ENCODE measurements around the gene SRD5A3. TPM values are rescaled to one million over a fixed set of nuclear protein-coding genes. Genes with fewer than 3 reads are reported as not detected.

SRD5A3 gene
- total RNA-seq, 1 donor from 2014 or later = 25.5 TPM

DNA sequence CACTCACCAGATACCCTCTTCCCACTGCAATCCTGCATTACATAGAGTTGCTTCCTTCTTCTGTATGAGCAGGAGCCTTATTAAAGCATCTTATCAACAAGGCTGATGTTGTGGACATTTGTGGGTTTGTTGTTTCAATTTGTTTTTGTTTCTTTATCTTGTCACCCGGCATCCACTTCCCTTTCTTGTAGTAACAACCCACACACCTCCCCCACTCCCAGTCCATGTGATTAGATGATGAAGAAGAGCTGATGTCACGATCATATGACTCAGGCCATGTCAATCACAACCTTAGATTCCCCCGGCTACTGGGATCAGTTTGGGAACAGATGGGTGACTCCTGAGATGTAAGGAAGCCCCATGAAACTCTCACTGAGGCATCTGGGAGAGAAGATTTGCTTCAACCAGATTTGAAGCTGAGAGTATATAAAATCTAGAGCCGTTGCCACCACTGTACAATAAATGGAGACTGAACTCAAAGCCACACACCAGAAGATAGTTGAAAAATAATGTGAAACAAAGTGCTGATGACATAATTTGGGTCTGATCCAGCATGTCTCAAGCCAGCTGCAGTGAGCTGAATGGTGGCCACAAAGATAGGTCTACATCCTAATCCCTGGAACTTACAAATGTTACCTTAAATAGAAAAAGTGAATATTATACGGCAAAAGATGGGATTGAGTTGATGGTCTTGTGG lies 34.1 kb upstream of the SRD5A3 start:
- no peaks in the 10 kb centered on the region for H3K27me3 ChIP-seq
- intact Hi-C loops (cut with DNase I) = no loop called here
- H3K9me3 ChIP-seq = no peaks in the 10 kb centered on the region
- TF ChIP-seq POLR2A (IDR thresholded peaks at IDR 0.05) (no peak), POLR2AphosphoS5 (IDR thresholded peaks at IDR 0.05; ENCODE audit: insufficient read depth in 1 of 2, low read depth in 1 of 2) (no peak)
- TF ChIP-seq, protein P1, sequence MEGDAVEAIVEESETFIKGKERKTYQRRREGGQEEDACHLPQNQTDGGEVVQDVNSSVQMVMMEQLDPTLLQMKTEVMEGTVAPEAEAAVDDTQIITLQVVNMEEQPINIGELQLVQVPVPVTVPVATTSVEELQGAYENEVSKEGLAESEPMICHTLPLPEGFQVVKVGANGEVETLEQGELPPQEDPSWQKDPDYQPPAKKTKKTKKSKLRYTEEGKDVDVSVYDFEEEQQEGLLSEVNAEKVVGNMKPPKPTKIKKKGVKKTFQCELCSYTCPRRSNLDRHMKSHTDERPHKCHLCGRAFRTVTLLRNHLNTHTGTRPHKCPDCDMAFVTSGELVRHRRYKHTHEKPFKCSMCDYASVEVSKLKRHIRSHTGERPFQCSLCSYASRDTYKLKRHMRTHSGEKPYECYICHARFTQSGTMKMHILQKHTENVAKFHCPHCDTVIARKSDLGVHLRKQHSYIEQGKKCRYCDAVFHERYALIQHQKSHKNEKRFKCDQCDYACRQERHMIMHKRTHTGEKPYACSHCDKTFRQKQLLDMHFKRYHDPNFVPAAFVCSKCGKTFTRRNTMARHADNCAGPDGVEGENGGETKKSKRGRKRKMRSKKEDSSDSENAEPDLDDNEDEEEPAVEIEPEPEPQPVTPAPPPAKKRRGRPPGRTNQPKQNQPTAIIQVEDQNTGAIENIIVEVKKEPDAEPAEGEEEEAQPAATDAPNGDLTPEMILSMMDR (IDR thresholded peaks at IDR 0.05) = no peak
- H3K4me3 ChIP-seq = no peak overlapping the region
- H3K27ac ChIP-seq = no peak overlapping the region
- no peaks in the 10 kb centered on the region for H3K4me1 ChIP-seq
- no peak for DNase-seq (ENCODE audit: extremely low spot score in 2 of 2)
- H3K36me3 ChIP-seq = no peaks in the 10 kb centered on the region

DNA sequence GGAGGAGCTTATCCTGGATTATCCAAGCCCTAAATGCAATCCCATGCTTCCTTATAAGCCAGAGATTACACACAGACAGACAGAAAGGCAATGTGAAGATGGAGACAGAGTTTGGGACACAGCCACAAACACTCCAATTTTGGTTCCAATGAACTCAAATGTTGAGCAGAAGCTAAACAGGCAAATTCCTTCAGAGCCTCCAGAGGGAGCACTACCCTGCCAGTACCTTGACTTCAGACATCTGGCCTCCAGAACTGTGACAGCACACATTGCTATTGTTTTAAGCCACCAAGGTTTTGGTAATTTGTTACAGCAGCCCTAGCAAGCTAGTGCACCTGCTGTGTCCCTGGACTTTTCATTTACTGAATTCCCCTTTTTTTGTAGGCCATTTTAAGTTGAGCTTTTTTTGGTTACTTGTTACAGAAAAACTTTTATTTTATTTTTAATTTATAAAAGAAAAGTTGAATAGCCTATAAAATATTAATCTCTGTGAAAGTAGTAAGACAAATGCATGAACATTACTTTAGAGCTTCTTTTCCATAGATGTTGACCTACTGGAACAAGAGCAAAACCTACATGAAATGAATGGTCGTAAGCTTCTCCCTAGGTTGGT lies 33.4 kb upstream of the SRD5A3 start:
- intact Hi-C loops (cut with DNase I) = no loop called here
- DNase-seq (ENCODE audit: extremely low spot score in 2 of 2) = no peak

DNA sequence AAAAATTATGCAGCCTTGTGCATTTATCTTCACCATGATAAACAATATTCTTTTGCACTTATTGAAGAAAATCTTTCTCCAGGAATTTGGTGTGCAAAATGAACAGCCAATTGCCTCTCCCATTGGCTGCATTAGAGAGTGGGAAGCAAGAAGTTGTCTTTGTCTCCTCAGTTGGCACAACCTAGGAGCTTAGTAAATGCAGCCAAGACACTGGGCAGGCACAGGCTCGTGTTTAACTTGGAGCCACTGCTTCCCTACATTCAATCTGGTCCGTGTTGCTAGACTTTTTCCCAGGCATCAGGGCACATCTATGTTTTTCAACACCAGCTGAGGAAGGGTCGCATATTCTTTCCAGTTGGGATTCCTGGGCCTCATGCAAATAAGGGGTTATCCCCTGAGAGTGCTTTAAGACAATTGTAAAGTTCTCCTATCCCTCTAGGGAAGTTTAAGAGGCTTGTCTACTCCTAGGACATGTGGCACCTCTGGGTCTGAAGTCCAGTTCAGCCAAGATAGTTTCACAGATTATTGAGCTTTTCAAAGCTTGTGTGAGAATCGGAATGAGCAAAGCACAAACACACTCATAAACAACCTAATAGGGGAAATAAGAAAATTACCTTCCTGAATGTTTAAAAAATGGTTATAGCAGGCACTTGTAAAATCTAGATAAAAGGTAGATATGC lies 31.8 kb upstream of the SRD5A3 start:
- Histone ChIP-seq H3K27me3 (no peaks in the 10 kb centered on the region), H3K27ac (no peak overlapping the region), H3K4me1 (peaks cover 10% of the 10 kb centered on the region), H3K36me3 (no peaks in the 10 kb centered on the region), H3K4me3 (no peak overlapping the region), H3K9me3 (no peaks in the 10 kb centered on the region)
- TF ChIP-seq, protein P1 (IDR thresholded peaks at IDR 0.05) = no peak
- TF ChIP-seq POLR2A (IDR thresholded peaks at IDR 0.05) (no peak), POLR2AphosphoS5 (IDR thresholded peaks at IDR 0.05; ENCODE audit: insufficient read depth in 1 of 2, low read depth in 1 of 2) (no peak)
- intact Hi-C loops (cut with DNase I) = no loop called here
- DNase-seq (ENCODE audit: extremely low spot score in 2 of 2) = no peak

More for the DNA sequence above, 33.4 kb upstream of the SRD5A3 start:
- Histone ChIP-seq H3K4me1 (no peaks in the 10 kb centered on the region), H3K36me3 (no peaks in the 10 kb centered on the region), H3K4me3 (no peak overlapping the region), H3K27ac (no peak overlapping the region), H3K27me3 (no peaks in the 10 kb centered on the region), H3K9me3 (no peaks in the 10 kb centered on the region)
- no peak for TF ChIP-seq POLR2A (IDR thresholded peaks at IDR 0.05)
- TF ChIP-seq, protein P1 (IDR thresholded peaks at IDR 0.05) = peak in 2 of 3 experiments; percentile 19 to 20
- TF ChIP-seq POLR2AphosphoS5 (IDR thresholded peaks at IDR 0.05; ENCODE audit: insufficient read depth in 1 of 2, low read depth in 1 of 2) = no peak

DNA sequence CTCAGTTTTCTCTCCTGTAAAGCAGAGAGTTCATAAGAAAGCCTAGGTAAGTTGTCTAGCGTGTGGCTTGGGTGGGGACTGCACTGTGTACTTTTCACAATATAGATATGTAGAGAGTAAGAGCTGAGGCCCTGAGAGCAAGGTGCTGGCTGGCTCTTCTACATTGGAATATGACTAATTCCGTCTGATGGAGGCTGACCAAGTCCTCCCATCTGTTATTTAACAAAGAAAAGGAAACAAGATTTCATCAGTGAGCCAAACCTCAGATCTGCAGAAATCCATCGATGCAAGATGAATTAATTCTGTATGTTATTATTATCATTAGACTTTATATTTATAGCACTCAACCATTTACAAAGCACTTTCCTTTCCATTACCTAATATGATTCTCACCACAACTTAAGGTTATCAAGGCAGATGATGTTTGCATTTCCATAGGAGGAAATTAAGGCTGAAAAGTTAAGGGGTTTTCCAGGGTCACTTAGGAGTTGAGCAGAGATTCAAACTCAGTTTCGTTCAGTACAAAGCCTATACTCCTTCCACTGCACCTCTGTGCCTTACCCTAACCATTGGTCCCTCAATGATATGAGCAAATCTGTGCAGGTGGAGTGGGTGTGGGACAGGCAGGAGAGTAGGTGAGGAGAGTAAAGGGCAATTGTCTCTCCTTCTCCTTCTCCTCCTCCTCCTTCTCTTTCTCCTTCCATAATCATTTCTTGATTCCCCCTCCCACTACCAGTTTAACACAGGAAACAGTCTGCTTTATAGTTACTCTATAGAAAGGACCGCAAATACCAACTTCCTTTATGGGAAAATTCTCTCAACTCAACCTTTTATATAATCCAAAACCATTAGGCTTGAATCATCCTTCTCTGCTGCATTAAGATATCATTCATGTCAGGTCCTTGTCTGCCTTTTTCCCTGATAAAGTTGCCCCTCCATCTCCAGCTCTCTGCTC lies 27.6 kb upstream of the SRD5A3 start:
- DNase-seq (ENCODE audit: extremely low spot score in 2 of 2) = no peak
- intact Hi-C loops (cut with DNase I) = no loop called here
- TF ChIP-seq POLR2A (IDR thresholded peaks at IDR 0.05) = no peak
- TF ChIP-seq, protein P1 (IDR thresholded peaks at IDR 0.05) = no peak
- TF ChIP-seq POLR2AphosphoS5 (IDR thresholded peaks at IDR 0.05; ENCODE audit: insufficient read depth in 1 of 2, low read depth in 1 of 2) = no peak
- no peak overlapping the region for H3K27ac ChIP-seq
- no peak overlapping the region for H3K4me3 ChIP-seq
- no peaks in the 10 kb centered on the region for H3K36me3 ChIP-seq
- no peaks in the 10 kb centered on the region for H3K27me3 ChIP-seq
- peaks cover 10% of the 10 kb centered on the region for H3K4me1 ChIP-seq
- no peaks in the 10 kb centered on the region for H3K9me3 ChIP-seq

Measured in vagina (tissue), 2 donors.